Osteoblast (primary cell): ENCODE data around the gene CPNE4. TPM values are rescaled to one million over a fixed set of nuclear protein-coding genes. Genes with fewer than 3 reads are reported as not detected.
"Not testable (repeated sequence)": the region's sequence is repeated elsewhere in the genome, so short reads cannot be mapped to it uniquely, and the experiment has no call there.

Experiments used
- DNase-seq: peaks from one replicate; pipeline ENCODE4 v3.0.0; 2011; ENCODE audit warnings: low spot score, mixed read lengths; ENCODE audit not compliant: insufficient read length; ENCODE audit errors: missing footprints
- H2AFZ ChIP-seq: 2 replicates; pipeline ENCODE4 v1.6.0; 2011; ENCODE audit warnings: mild to moderate bottlenecking, low read length
- H3K27ac ChIP-seq: 2 replicates; pipeline ENCODE4 v1.5.1; 2011; ENCODE audit warnings: mild to moderate bottlenecking, low read depth, low read length, moderate library complexity
- H3K27me3 ChIP-seq: 2 replicates; pipeline ENCODE4 v1.6.0; 2012; ENCODE audit warnings: mild to moderate bottlenecking, control low read depth, inconsistent platforms, low read length, moderate library complexity; ENCODE audit not compliant: insufficient read depth
- H3K36me3 ChIP-seq: 2 replicates; pipeline ENCODE4 v1.5.1; 2011; ENCODE audit warnings: mild to moderate bottlenecking, low read length, control low read depth, moderate library complexity; ENCODE audit not compliant: insufficient read depth
- H3K4me1 ChIP-seq: 2 replicates; pipeline ENCODE4 v1.5.1; 2011; ENCODE audit warnings: mild to moderate bottlenecking, low read length, control low read depth, moderate library complexity; ENCODE audit not compliant: insufficient read depth
- H3K4me2 ChIP-seq: 2 replicates; pipeline ENCODE4 v1.6.0; 2011; ENCODE audit warnings: mild to moderate bottlenecking, low read length; ENCODE audit not compliant: insufficient read depth
- H3K4me3 ChIP-seq: fragments of 200-600 bp; sonication (generic); 3 replicates; pipeline ENCODE4 v1.5.1; 2012; ENCODE audit warnings: mild to moderate bottlenecking, low read length, inconsistent platforms; ENCODE audit not compliant: insufficient read depth
- H3K79me2 ChIP-seq: 2 replicates; pipeline ENCODE4 v1.6.0; 2012; ENCODE audit warnings: mild to moderate bottlenecking, low read length, control low read depth, inconsistent platforms; ENCODE audit not compliant: insufficient read depth
- H3K9me3 ChIP-seq: 2 replicates; pipeline ENCODE4 v1.5.1; 2011; ENCODE audit warnings: low read depth, low read length, control low read depth
- H4K20me1 ChIP-seq: 2 replicates; pipeline ENCODE4 v1.6.0; 2012; ENCODE audit warnings: mild to moderate bottlenecking, low read length, control low read depth; ENCODE audit not compliant: insufficient read depth
- CTCF ChIP-seq: IDR thresholded peaks from 2 replicates; pipeline ENCODE4 v1.5.1; 2011; ENCODE audit warnings: mild to moderate bottlenecking, low read depth, low read length, moderate library complexity; ENCODE audit errors: extremely low read depth
- total RNA-seq: library from RNA; depleted of rRNA; stranded (reverse); fragments of >200 nt; gene quantifications from 2 replicates; pipeline ENCODE4 v1.2.3, GENCODE V29; 2012

The CPNE4 gene
- total RNA-seq, 1 donor = not detected

GRCh38 chr3:131895766-131896165 lies 139.0 kb downstream of the CPNE4 start:
- Histone ChIP-seq H2AFZ (no peak overlapping the region), H4K20me1 (no peaks in the 10 kb centered on the region), H3K27me3 (no peaks in the 10 kb centered on the region), H3K79me2 (no peaks in the 10 kb centered on the region), H3K9me3 (no peaks in the 10 kb centered on the region), H3K27ac (no peak overlapping the region), H3K4me2 (no peak overlapping the region), H3K4me3 (no peak overlapping the region), H3K4me1 (no peaks in the 10 kb centered on the region), H3K36me3 (no peaks in the 10 kb centered on the region)
- TF ChIP-seq CTCF = no peak
- DNase-seq = no peak

GRCh38 chr3:131892331-131892730 lies 142.5 kb downstream of the CPNE4 start:
- no peak for DNase-seq
- H3K4me2 ChIP-seq = no peak overlapping the region

GRCh38 chr3:131885871-131886270 lies 148.9 kb downstream of the CPNE4 start:
- not testable (repeated sequence) for H3K27me3 ChIP-seq, H3K9me3 ChIP-seq, H4K20me1 ChIP-seq, H3K4me2 ChIP-seq, H3K27ac ChIP-seq, DNase-seq, H3K4me3 ChIP-seq, H3K79me2 ChIP-seq, H2AFZ ChIP-seq, H3K36me3 ChIP-seq, H3K4me1 ChIP-seq

More at GRCh38 chr3:131892331-131892730, 142.5 kb downstream of the CPNE4 start:
- Histone ChIP-seq H3K27me3 (no peaks in the 10 kb centered on the region), H2AFZ (no peak overlapping the region), H4K20me1 (no peaks in the 10 kb centered on the region), H3K27ac (no peak overlapping the region), H3K36me3 (no peaks in the 10 kb centered on the region), H3K4me3 (no peak overlapping the region), H3K9me3 (no peaks in the 10 kb centered on the region), H3K4me1 (no peaks in the 10 kb centered on the region), H3K79me2 (no peaks in the 10 kb centered on the region)
- TF ChIP-seq CTCF = no peak

- DNase-seq = no peak
- H3K27ac ChIP-seq = no peak overlapping the region
- no peaks in the 10 kb centered on the region for H3K79me2 ChIP-seq
- no peak overlapping the region for H2AFZ ChIP-seq
- H3K4me1 ChIP-seq = no peaks in the 10 kb centered on the region
- no peak overlapping the region for H3K4me2 ChIP-seq
- H3K36me3 ChIP-seq = no peaks in the 10 kb centered on the region
- no peaks in the 10 kb centered on the region for H3K9me3 ChIP-seq
- H3K4me3 ChIP-seq = no peak overlapping the region
- no peaks in the 10 kb centered on the region for H4K20me1 ChIP-seq
- H3K27me3 ChIP-seq = no peaks in the 10 kb centered on the region
- no peak for TF ChIP-seq CTCF
These were observed 151.0 kb downstream of the CPNE4 start for GRCh38 chr3:131883711-131884407.
